Ascending aorta (tissue), 2 donors: ENCODE data around the gene RPE. TPM values are rescaled to one million over a fixed set of nuclear protein-coding genes. Genes with fewer than 3 reads are reported as not detected.

Experiments
- DNase-seq, 2 donors: peaks; one replicate each; pipeline ENCODE4 v3.0.0-alpha.2; 2019; ENCODE audit warnings: low spot score in 2 of 2
- H3K27ac ChIP-seq, 2 donors: fragments of 200-600 bp; sonication (generic); one replicate each; pipeline ENCODE4 v1.5.1; 2016 to 2017; ENCODE audit warnings: mild to moderate bottlenecking in 1 of 2
- H3K27me3 ChIP-seq: fragments of 200-600 bp; sonication (generic); one replicate; pipeline ENCODE4 v1.5.1; 2017
- H3K36me3 ChIP-seq, 2 donors: fragments of 200-600 bp; sonication (generic); one replicate each; pipeline ENCODE4 v1.5.1; 2016
- H3K4me1 ChIP-seq, 2 donors: fragments of 200-600 bp; sonication (generic); one replicate each; pipeline ENCODE4 v1.5.1; 2016 to 2017; ENCODE audit warnings: mild to moderate bottlenecking in 1 of 2
- H3K4me3 ChIP-seq, 2 donors: fragments of 200-600 bp; sonication (generic); one replicate each; pipeline ENCODE4 v1.5.1; 2016 to 2017; ENCODE audit warnings: mild to moderate bottlenecking in 1 of 2
- H3K9me3 ChIP-seq, 2 donors: fragments of 200-600 bp; sonication (generic); one replicate each; pipeline ENCODE4 v1.5.1; 2016
- intact Hi-C: fragments of 100-400 bp; cut with DNase I; formaldehyde crosslinking; loops from one replicate; pipeline ENCODE4 v1.15.1; 2023
- total RNA-seq: library from RNA; depleted of rRNA; stranded (reverse); fragments of >200 nt; gene quantifications from one replicate; pipeline ENCODE4 v1.1.0, GENCODE V29; 2016
- TF ChIP-seq, protein P1 (sequence below), 3 experiments: fragments of 200-600 bp in 2 of 3; fragments of 450-650 bp in 1 of 3; sonication (generic) in 2 of 3; IDR thresholded peaks; one replicate each; pipeline ENCODE4 v1.5.1; 2016 to 2019; ENCODE audit warnings: antibody characterized with exemption in 3 of 3, mild to moderate bottlenecking in 1 of 3, moderate library complexity in 1 of 3

Gene RPE
- total RNA-seq, 1 donor from 2014 or later, result 45.0 TPM

DNA sequence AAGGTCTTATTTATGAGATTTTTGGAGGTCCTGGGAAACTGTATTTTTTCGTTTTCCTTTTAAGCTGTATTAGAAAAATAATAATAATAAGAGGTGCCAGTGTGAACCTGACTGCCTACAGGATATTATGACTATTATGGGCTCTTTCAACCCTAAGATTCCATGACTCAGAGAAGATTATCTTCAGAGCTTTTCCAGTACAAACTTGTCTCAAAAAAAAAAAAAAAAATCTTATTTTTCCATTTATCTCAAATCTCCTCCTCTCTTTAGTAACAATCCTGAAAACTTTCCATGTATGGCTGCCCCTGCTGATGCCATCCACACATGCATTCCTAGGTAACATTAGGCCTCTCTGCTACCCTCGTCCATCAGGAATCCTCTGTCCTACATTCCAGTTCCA lies 36.7 kb upstream of the RPE start:
- intact Hi-C loops, result no loop called here
- no peaks in the 10 kb centered on the region for H3K27me3 ChIP-seq
- no peaks in the 10 kb centered on the region for H3K9me3 ChIP-seq

DNA sequence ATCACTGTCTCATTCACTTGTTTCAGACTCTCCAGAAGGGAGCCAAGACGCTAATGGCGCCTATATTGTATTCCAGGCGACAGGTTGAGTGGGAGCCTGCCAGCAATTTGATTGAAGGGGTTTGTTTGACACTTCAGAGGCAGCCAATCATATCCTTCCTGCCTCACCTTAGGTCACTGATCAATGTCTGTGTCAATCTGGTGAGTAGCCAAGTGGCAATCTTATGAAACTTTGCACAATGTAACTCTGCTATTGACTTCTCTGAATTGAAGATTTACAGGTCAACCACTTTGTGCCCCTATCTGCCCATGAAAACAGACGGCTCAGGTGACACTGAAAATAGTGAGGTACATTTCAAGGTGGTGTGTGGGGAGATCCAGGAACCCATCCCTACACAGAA lies 32.7 kb upstream of the RPE start:
- Histone ChIP-seq H3K4me3 (no peak overlapping the region), H3K4me1 (no peaks in the 10 kb centered on the region), H3K9me3 (no peaks in the 10 kb centered on the region), H3K27ac (no peak overlapping the region), H3K36me3 (no peaks in the 10 kb centered on the region), H3K27me3 (no peaks in the 10 kb centered on the region)
- no peak for DNase-seq
- intact Hi-C loops, result no loop called here
- TF ChIP-seq, protein P1, sequence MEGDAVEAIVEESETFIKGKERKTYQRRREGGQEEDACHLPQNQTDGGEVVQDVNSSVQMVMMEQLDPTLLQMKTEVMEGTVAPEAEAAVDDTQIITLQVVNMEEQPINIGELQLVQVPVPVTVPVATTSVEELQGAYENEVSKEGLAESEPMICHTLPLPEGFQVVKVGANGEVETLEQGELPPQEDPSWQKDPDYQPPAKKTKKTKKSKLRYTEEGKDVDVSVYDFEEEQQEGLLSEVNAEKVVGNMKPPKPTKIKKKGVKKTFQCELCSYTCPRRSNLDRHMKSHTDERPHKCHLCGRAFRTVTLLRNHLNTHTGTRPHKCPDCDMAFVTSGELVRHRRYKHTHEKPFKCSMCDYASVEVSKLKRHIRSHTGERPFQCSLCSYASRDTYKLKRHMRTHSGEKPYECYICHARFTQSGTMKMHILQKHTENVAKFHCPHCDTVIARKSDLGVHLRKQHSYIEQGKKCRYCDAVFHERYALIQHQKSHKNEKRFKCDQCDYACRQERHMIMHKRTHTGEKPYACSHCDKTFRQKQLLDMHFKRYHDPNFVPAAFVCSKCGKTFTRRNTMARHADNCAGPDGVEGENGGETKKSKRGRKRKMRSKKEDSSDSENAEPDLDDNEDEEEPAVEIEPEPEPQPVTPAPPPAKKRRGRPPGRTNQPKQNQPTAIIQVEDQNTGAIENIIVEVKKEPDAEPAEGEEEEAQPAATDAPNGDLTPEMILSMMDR (IDR thresholded peaks at IDR 0.05), result no peak

More for the DNA sequence above, 36.7 kb upstream of the RPE start:
- no peak for DNase-seq
- Histone ChIP-seq H3K4me3 (no peak overlapping the region), H3K27ac (no peak overlapping the region), H3K36me3 (no peaks in the 10 kb centered on the region), H3K4me1 (no peaks in the 10 kb centered on the region)
- TF ChIP-seq, protein P1 (IDR thresholded peaks at IDR 0.05), result no peak

DNA sequence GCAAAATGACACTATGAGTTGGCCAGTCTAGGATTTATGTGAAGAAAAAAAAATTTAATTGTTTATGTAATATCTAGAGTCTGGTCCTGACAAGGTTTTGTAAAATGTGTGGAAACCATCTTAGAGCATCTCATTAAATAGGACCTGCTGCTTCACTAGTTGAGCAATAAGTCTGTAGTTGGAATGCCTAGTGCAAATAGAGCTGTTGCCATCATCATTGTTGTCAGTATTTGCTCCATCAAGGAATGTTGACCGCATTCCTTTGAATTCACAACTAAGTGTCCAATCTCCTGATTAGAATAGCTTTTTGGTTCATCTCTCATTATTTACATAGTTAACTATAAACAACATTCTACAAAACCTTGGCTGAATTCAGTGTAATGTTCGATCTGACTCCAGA lies 32.2 kb upstream of the RPE start:
- TF ChIP-seq, protein P1 (IDR thresholded peaks at IDR 0.05), result no peak
- no peak for DNase-seq
- Histone ChIP-seq H3K9me3 (no peaks in the 10 kb centered on the region), H3K4me1 (no peaks in the 10 kb centered on the region), H3K27me3 (no peaks in the 10 kb centered on the region), H3K4me3 (no peak overlapping the region), H3K27ac (no peak overlapping the region), H3K36me3 (no peaks in the 10 kb centered on the region)
- intact Hi-C loops, result no loop called here

DNA sequence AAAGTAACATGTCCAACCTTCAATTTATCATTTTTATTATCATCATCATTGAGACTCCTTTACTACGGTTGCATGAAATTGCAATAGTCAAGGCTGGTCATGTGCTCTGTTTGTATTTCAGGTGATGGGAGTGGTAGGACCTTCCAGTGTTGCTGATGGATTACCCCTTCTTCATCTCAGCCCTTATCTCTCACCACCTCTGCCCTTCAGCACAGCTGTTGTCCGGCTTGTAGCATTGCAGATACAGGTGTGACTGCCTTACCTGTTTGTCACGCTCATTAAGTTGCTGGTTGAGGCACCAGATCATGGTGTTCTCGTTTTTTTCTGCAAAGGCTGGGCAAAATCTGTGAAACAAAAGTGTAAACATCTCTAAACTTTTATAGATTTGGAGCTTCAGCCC lies 31.7 kb upstream of the RPE start:
- Histone ChIP-seq H3K27ac (no peak overlapping the region), H3K36me3 (no peaks in the 10 kb centered on the region), H3K9me3 (no peaks in the 10 kb centered on the region), H3K4me3 (no peak overlapping the region), H3K27me3 (no peaks in the 10 kb centered on the region), H3K4me1 (no peaks in the 10 kb centered on the region)
- TF ChIP-seq, protein P1 (IDR thresholded peaks at IDR 0.05), result no peak
- DNase-seq, result no peak
- intact Hi-C loops, result no loop called here

DNA sequence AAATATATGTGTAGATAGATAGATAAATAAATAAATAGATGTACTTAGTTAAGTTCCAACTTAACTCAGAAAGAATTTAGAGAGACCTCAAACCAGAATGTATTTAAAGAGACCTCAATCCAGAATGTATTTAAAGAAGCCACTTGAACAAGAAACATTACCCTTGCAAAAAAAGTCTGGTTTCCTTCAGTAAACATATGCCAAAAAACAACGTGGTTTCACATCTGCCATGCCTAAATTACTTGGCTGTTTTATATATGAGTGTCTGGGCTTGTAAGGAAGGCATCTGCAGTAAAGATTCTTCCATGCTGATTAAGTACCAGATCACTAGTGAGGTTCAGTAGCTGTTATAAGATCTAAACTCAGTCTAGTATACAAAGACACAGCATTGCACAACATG lies 29.1 kb upstream of the RPE start:
- DNase-seq, result no peak
- TF ChIP-seq, protein P1 (IDR thresholded peaks at IDR 0.05), result no peak
- Histone ChIP-seq H3K36me3 (no peaks in the 10 kb centered on the region), H3K4me3 (no peak overlapping the region), H3K9me3 (no peaks in the 10 kb centered on the region), H3K27ac (no peak overlapping the region), H3K27me3 (no peaks in the 10 kb centered on the region), H3K4me1 (no peaks in the 10 kb centered on the region)
- intact Hi-C loops, result no loop called here

DNA sequence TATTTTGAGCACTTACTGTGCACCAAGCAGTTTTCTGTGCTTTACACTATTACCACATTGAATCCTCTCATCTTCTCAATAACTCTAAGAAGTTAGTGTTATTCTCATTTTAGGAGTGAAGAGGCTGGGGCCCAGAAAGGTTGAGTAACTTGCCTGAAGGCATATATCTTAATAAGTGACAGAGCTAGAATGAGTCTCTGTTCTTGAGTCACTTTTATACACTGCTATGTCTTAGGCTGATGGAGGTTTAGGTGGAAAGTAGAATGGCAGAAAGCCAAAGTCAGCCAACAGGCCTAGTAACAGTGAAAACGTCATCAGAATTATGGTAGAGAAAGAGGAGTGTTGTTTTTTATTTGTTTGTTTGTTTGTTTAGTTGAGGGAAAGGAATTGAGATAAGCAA lies 27.9 kb upstream of the RPE start:
- H3K36me3 ChIP-seq, result no peaks in the 10 kb centered on the region
- intact Hi-C loops, result no loop called here
- H3K27me3 ChIP-seq, result no peaks in the 10 kb centered on the region
- TF ChIP-seq, protein P1 (IDR thresholded peaks at IDR 0.05), result no peak
- H3K27ac ChIP-seq, result no peak overlapping the region
- DNase-seq, result no peak
- H3K9me3 ChIP-seq, result no peaks in the 10 kb centered on the region
- no peaks in the 10 kb centered on the region for H3K4me1 ChIP-seq
- H3K4me3 ChIP-seq, result no peak overlapping the region
